Epithelial cell of prostate (primary cell): ENCODE results near the gene ACOT11.
A peak's percentile ranks its signal among the peaks of the same experiment; 100 is the strongest.

ENCODE experiments used
- DNase-seq: peaks from one replicate; pipeline ENCODE4 v3.0.0-alpha.2; 2011; ENCODE audit warnings: low read depth, low spot score
- H3K27ac ChIP-seq: fragments of 450-650 bp; 2 replicates; pipeline ENCODE4 v1.5.1; 2017; ENCODE audit warnings: mild to moderate bottlenecking

The ACOT11 gene

GRCh38 chr1:54559111-54559548 lies 11.1 kb downstream of the ACOT11 start:
- H3K27ac ChIP-seq, result no peak overlapping the region
- no peak for DNase-seq

DNA sequence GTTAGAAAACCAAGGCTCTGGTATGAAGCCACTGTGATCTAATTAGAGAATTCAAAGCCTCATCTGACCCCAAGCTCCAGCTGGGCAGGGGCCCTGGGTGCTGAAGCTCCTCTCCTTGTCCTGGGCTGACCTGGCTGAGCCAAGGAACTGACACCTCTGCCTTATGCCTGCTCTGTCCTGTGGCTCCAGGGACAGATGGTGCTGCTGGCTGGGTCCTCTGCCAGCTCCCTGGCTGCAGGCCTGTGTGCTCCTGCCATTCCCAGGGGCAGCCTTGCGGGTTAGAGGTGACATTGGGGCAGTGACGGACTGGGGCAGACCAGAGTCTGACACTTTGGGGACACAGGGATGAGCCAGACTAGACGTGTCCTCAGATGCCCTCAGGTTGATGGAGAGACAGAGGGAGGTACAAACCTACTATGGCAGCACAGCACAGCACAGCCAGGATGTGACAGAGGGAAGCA lies 11.8 kb downstream of the ACOT11 start:
- no peak overlapping the region for H3K27ac ChIP-seq
- DNase-seq, result no peak

DNA sequence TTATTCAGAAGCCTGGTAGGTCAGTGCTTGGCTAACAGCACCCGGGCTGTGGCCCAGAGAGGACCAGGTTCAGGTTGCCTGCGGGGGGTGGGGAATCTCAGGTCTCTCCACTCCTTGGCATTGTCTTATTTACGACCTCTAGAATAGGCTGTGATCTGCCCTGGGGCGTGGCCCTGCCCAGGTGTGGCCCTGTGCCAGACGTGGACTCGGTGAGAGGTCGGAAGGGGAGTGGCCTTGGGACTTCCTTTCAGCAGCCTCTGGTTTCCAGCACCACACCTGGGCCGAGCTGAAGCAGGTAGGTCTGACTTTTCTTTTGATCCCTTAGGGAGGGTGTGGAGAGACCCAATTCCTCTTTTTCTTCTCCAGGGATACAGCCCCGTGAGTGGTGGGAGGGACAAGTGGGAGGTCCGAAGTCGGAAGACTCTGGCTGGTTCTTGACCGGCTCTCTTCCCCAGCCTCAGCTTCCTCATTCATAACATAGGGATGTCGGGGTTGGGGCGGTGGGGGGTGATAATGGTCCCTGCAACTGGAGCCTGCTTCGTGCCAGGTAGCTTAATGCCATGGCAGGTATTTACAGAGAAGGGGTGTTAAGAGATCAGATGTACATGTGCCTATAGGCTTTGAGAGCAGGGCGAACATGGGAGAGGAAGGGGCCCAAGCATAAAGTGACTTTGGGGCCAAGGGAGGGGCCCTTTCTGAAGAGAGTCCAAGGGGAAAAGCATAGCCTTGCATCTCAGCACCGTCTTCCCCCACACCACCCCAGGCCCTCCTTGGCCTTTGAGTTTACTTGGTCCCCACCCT lies 16.5 kb downstream of the ACOT11 start:
- peak overlapping the region; percentile 35 for H3K27ac ChIP-seq
- no peak for DNase-seq

- peak overlapping the region; percentile 35 for H3K27ac ChIP-seq
- DNase-seq, result no peak
These were observed 17.1 kb downstream of the ACOT11 start for GRCh38 chr1:54565113-54565501.

DNA sequence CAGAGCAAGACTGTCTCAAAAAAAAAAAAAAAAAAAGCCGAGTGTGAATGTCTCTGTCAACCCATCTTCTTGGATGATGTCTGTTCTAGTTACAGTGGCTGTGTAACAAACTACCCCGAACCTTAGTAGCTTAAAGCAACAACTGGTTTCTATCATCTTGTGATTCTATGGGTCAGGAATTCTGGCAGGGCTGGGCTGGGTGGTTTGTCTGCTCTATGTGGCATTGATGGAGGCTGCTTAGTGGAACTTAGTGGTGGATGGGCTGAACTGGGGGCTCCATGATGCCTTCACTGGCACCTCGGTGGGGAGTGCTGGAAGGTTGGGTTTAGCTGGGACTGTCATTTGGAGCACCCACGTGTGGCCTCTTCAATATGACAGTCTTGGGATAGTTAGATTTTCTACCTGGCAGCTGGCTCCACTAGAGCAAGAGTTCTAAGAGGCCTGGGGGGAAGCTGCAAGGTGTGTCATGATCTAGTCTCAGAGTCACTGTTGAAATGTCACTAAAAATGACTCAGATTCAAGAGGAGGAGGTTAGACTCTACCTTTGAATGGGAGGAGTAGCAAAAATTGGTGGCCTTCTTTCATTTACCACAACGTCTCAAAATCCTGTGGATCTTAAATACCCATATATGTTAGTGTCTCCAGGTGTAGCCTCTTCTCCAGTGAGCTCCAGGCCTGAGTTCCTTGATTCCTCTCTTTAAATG lies 18.6 kb downstream of the ACOT11 start:
- DNase-seq, result no peak
- peak overlapping the region; percentile 1 for H3K27ac ChIP-seq

DNA sequence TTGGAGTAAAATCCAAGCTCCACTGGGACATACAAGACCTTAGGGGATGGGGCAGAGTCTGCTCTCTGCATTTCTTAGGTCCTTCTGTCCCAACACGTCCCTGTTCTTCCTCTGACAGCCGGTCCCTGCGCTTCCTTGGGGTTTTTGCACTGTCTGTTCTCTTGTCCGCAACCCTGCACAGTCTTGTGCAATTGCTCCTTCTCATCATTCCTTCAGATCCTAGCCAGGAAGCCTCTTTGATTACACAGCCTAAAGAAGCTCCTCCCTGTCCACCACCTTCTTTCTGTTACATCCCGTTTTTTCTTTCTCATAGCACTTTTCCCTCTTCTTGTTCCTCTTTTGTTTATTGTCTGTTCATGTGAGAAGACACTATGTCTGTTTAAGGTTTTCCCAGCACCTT lies 19.9 kb downstream of the ACOT11 start:
- no peak for DNase-seq
- no peak overlapping the region for H3K27ac ChIP-seq

DNA sequence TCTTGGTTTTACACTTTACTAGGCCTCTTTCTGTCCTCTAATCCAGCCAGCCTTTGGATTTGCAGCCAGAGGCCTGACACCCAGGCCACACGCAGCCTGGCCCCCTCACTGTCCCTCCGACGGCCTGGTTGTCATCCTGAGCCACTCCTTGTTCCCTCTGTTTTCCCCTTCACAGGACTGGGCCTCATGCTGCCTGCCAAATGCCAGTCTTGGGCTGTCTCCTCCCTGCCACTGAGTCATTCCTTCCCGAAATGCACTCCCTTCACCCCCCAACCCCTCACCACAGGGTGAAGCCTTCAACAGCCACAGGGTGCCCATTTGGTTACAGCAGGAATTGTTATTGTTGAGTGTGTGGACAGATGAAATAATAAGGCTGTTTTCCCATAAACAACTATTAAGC lies 21.3 kb downstream of the ACOT11 start:
- no peak overlapping the region for H3K27ac ChIP-seq
- DNase-seq, result no peak

- H3K27ac ChIP-seq, result peak overlapping the region; percentile 33
These were observed 22.1 kb downstream of the ACOT11 start for GRCh38 chr1:54570161-54570560.

DNA sequence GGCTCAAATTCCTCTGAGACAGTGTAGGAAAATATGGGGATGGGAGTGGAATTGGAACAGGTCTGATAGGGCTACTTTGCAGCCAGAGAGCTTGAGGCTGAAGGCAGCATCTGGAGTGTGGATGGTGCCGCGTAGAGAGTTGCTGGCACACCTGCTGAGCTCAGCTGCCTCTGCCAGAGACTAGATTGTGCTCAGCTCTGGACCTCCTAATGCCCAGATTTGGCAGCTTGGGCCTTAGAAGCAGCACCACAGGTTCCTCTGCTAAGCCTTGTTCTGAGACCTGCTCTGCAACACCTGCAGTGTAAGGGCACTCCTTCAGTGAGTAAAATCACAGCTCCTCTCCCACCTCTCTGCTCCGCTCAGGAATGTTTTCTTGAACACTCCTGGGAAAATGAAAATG lies 23.3 kb downstream of the ACOT11 start:
- no peak for DNase-seq
- H3K27ac ChIP-seq, result peak overlapping the region; percentile 33

More at GRCh38 chr1:54570161-54570560, 22.1 kb downstream of the ACOT11 start:
- DNase-seq, result no peak

- no peak for DNase-seq
- peak overlapping the region; percentile 33 for H3K27ac ChIP-seq
These were observed 23.9 kb downstream of the ACOT11 start for GRCh38 chr1:54571803-54572541.

DNA sequence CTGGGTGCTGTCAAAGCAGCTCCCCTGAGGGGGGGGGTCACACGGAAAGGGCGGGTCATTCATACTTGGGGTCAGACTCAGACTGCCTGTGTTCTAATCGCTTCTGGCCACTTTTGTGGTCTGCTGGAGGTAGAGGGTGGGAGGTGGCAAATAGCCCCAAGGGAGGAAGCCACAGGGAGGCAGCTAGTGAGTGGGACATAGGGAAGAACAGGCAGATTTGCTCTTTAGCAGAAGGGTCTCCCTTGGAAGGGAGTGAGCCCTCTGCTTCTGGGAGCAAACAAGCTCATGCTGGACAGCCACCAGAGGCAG lies 24.5 kb downstream of the ACOT11 start:
- H3K27ac ChIP-seq, result no peak overlapping the region
- DNase-seq, result no peak

DNA sequence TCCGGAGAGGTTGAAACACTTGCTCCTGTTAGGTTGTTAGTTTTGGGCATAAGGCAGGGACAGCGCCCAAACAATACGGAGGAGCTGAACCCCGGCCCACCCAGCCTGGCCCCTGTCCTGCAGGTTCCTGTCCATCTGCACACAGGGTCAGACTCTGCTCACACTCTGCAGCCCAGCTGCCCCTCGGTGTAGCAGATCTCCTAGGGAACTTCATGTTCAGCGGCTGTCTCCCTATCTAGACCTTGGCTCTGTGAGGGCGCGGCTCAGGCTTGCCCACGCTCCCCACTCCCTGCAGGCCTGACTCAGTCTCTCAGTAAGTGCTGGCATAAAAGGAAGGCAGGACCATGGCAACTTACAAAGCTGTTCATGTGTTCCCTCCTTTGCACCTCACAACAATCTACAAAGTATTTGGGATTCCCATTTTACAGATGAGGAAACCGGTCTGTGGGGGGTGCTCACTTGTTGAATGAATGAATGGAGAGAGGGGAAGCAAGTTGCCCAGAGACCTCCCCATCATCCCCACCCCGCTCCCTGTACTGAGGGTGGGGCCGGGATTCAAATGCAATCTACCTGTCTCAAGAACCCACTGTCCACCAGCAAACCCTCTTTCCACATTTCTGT lies 26.2 kb downstream of the ACOT11 start:
- H3K27ac ChIP-seq, result no peak overlapping the region
- no peak for DNase-seq

- no peak for DNase-seq
- no peak overlapping the region for H3K27ac ChIP-seq
These were observed 27.1 kb downstream of the ACOT11 start for GRCh38 chr1:54575161-54575560.

- no peak for DNase-seq
- no peak overlapping the region for H3K27ac ChIP-seq
These were observed 27.7 kb downstream of the ACOT11 start for GRCh38 chr1:54575605-54576290.

DNA sequence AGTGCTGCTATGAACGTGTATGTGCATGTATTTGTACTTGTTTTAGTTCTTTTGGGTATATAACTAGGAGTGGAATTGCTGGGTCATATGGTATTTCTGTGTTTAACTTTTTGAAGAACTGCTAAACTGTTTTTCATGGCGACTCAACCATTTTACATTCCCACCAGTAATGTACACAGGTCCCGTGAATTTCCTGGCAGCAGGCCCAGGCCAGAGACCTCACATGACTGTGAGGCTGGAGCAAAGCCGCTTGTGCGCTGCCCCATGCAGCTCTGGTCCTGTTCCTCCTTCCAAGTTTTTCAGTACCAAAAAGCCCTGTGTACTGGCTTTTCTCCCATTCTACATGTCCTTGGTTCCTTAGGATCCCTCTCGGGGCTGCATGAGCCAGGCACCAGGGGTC lies 29.6 kb downstream of the ACOT11 start:
- H3K27ac ChIP-seq, result no peak overlapping the region
- no peak for DNase-seq

GRCh38 chr1:54579337-54579781 lies 31.3 kb downstream of the ACOT11 start:
- H3K27ac ChIP-seq, result no peak overlapping the region
- DNase-seq, result no peak

DNA sequence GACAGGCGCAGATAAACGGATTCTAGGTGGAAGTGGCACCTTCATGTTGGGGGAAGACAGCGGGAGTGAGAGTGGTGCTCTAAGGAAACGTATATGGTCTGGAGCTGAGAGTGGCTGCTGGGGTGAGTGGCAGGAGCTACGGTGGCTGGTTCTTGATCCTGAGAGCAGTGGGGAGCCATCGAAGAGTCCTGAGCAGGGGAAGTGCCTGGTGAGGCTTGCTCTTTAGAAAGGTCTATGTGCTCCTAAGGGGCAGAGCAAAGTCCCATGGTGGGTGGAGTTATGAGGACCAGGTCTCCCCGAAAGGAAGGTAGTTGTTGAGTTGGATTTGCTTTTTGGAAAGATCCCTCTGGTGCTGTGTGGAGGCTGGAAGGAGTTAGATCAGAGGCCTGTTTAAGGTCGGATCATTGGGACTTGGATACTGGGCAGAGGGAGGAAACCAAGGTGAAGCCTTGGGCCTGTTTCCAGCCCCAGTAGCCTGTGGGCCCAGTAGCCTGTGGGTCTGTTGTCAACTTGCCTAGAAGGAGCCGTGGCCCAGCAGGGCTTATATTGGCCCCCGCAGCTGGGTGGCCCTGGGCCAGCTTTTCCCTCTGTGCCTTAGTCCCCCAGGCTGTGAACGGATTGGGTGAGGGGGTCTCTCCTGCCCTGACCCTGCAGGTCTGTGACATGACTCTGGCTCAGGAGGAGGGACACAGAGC lies 33.0 kb downstream of the ACOT11 start:
- H3K27ac ChIP-seq, result no peak overlapping the region
- no peak for DNase-seq

DNA sequence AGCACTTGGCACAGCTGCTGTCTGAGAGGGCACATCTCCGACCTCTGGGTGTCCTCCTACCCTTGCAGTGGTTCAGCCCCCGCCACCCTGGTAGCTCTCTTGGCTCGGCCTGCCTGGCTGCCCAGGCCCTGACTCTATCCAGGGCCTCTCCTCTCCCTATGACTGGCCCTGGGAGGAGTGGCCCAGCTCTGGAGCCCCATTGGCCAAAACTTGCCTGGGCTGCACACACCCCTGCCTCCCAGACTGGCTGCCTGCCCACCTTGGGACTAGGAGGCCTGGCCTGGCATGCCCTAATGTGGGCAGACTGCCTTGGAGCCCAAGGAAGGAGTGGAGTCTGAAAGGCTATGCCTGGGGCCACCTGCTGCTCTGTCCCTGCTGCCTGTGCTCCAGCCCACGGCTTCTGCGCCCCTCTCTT lies 33.6 kb downstream of the ACOT11 start:
- no peak overlapping the region for H3K27ac ChIP-seq
- DNase-seq, result peak; percentile 79

DNA sequence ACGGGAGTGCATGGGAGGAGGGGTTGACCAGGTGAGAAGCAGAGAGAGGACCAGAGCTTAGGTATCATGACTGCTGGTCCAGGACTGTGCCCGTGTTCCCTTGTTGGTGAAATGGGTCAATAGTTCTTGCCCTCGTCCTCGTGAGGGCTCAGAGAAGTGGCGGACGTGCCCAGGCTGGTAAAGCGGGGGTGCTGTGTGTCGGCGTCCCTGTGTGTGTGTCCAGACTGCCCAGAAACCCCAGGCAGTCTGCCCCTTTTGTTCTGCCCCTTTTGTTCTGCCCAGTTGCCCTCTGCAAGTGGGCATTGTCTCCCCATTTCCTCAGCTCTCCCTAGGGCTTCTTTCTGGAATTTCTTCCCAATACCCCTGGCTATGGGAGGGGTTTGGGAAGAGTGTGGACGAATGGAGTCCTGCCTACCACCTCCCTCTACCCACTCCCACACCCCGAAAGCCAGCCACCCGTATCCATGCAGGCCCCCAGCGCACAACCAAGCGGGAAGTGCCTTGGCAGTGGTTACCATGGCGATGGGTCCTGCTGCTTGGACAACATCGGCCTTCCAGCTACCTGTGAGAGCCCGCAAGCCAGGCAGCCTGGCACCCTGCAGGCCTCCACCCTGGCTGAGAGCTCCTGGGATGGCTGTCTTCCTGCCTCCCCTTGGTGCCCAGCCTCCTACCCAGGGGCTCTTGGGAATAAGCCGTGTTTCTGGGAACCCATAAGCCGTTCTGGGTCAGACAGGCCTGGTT lies 34.7 kb downstream of the ACOT11 start:
- DNase-seq, result no peak
- H3K27ac ChIP-seq, result no peak overlapping the region
